GM21528 (cell line): Measurements from ENCODE around the gene BACH2.

ENCODE experiments used
- ATAC-seq: cut with Tn5 transposase; IDR thresholded peaks from one replicate; pipeline ENCODE4 v1.9.1; 2021; ENCODE audit warnings: mild to moderate bottlenecking, moderate library complexity; ENCODE audit not compliant: unreplicated experiment, low FRiP score

Gene BACH2

GRCh38 chr6:90303039-90303438 is 6.4 kb upstream of the BACH2 start:
- no peak for ATAC-seq

DNA sequence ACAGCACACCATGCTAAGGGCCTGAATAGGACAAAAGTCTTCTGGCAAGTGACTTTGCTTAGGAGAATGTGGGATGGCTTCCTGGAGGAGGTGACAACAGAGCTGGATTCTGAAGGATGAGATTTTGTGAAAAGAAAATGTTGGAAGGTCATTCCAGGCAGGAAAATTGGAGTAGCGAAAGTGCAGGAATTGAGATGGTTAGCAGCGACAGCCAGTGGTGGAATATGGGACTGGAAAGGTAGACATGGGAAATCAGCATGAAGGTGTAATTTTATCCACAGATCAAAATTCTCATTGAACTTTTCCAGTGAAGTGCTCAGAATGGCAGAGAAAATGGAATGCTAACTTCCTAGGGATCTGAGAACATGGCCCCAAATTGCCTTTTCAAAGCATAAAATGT is 5.7 kb upstream of the BACH2 start:
- no peak for ATAC-seq

DNA sequence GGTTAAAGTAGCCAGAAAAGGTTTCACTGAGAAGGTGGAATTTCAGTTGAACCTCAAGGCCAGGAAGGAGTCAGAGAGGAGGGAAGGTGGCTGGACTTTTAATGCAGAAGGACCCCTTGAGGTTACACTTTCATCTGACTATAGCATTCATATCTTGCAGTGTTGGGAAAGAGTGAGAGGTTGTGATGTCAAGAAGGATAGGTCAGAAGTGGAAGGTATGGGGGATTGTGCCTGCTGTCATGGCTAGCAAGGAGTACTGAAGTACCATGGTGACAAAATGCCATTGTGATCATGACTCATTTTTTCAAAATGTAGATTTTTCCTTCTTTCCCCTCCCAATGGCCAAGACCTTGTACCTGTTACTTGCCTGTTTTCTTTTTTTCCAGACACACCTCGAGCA is 5.2 kb upstream of the BACH2 start:
- no peak for ATAC-seq

- no peak for ATAC-seq
Measured at GRCh38 chr6:90298459-90299053, 1.9 kb upstream of the BACH2 start.

DNA sequence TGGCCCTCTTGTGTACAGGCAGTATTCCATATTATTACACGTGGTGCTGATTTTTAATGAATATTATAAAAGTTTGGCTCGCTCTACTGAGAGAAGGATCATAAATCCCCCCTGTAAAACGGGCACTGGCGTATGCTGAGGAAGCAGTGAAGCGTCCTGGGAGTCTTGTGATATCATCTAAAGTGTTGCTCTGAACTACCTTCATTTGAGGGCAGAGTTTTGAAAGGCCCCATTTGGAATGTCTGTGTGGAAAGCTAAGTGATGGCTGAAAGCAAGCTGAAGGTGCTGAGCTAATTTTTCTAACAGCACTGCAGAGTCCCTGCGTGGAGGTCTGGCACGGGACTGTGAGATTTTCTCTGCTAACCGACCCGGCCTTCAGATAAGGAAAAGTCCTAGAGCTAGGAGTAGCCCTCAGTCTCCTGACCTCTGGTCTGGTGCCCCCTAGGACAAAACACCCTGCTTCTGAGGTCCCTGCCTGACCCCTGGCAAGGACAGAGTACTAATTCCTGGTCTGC is 1.3 kb upstream of the BACH2 start:
- ATAC-seq, result no peak

DNA sequence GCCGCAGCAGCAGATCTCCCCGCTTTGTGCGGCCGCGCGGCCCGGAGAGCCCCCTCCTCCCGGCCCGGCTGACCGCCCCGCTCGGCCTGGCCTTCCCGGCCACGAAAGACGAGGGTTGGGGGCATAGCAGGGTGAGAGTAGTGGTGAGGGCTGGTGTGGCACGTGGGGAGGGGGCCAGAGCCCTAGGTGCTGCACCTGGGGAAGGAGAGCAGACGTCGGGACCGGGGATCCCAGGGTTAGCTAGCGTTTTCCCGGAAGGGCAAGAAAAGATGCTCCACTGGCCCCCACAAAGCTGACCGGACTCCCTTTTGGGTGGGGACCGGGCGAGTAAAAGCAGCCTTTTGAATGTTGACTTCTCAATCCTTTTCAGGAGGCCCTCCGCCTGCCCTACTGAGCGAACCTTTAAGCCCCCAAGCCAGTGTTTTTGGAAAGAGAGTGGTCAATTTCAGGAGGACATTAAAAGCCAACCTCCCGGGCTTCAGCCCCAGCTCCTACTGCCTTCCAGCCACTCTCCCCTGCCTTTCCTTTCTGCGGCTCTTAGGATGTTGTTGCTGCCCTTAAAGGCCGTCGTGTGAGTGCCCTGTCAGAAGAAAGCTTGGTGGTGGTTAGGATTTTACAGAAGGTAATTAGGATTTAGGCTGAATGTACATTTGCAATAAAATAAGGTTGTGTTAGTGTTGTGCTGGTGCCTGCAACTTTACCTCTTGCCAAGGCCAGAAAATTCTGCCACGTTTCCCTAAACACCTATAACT is 648 bp upstream of the BACH2 start:
- ATAC-seq, result no peak

DNA sequence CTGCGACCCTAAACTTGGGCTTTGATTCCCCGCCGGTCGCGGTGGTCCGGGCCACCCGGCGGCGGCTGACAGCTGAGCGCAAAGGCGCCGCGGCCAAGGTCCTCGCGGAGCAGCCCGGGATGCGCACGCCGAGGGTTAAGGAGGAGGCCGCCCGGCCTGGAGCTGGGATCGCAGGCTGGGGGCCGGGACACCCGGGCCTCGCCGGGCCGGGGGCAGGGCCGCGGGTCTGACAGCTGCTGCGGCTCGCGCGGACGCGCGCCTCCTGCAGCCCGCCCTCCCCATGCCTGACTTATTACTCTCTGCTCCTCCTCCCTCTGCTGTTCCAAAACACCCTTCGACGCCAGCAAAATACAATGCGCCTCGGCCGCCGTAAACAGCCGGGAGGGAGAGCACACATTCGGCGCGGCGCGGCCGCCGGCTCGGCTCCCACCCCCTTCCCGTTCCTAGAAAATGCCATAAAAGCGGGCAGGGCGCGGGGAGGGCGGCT is 746 bp downstream of the BACH2 start:
- peak; percentile 46 for ATAC-seq

- ATAC-seq, result no peak
Measured at GRCh38 chr6:90294989-90295853, 1.4 kb downstream of the BACH2 start.

DNA sequence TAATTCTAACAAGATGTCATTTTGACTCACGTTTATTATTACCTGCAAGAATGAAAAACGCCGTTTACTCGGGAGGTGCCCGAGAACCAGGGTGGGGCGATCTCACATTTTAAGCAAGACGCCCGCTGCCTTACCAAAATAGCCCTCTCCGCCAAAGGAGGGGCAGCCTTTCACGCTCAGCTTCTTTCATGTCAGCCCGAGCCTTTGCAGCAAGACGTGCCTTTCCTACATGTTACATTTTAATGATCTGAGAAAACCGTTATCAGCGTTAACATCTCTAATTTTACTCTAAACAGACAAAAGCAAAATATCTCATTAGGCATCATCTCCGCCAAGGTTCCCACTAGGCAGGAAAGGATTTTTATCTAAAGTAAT is 2.0 kb downstream of the BACH2 start:
- ATAC-seq, result no peak

GRCh38 chr6:90294008-90294511 is 2.6 kb downstream of the BACH2 start:
- no peak for ATAC-seq

- no peak for ATAC-seq
Measured at GRCh38 chr6:90293319-90293953, 3.2 kb downstream of the BACH2 start.

DNA sequence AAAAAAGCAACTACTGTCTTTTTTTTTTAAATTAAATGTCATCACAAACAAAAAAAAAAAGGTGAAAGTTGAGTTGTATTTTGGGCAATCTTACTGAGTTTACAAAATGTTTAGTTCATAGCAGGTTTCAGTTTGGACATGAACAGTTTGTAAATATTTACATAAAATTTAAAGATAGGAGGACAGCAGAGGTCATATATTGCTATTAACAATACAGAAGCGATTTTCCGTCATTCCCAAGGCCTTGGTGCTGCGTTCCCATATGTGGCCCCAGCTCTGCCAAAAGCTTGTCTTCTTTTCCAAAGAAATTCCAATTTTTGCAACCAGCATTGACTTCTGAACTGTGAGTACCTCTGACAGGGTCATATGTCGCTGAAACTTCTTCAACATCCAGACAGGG is 5.1 kb downstream of the BACH2 start:
- ATAC-seq, result no peak

DNA sequence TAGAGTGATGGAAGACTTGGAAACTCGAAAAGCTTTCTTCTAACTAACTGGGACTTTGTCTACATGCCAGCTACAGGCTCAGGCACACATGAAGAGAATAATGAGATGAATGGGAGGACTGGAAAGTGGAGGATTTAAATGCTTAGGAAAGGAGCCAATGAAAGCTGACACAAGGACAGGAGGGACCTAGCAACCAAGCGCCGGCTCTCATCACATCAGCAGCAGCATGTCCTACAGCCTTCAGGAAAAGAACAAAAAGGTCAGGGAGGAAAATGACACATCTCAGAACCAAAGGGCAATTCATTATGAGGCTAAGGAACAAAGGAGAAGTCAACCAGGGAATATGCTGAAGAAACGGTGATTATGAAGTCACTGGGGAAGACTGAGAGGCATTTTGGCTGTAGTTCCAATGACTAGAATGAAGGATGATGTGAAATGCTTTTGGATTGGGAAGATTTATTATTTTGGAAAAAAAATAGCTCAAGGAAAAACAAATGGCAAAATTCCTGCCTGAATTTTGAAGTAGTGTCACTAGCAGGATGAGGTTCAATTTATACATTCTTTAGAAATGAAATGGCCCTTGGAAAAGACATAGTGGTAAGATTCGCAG is 5.7 kb downstream of the BACH2 start:
- no peak for ATAC-seq

DNA sequence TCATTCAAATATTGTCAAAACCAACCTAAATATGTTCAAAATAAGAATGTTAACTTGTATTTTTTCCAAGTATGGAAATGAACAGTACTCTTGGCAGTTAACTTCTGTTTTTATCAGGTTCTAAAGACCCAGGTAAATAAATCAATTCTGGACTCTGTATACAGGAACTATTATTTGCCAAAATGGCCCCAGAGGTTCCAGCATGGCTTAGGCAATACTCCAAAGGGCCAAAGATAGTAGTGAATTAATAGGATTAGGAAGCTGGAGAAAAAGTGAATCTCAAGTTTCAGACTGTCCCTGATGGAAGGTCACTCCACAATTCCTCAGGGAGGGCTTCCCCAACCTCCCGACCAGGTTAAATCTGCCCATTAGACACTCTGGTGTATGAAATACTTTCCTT is 6.7 kb downstream of the BACH2 start:
- no peak for ATAC-seq

DNA sequence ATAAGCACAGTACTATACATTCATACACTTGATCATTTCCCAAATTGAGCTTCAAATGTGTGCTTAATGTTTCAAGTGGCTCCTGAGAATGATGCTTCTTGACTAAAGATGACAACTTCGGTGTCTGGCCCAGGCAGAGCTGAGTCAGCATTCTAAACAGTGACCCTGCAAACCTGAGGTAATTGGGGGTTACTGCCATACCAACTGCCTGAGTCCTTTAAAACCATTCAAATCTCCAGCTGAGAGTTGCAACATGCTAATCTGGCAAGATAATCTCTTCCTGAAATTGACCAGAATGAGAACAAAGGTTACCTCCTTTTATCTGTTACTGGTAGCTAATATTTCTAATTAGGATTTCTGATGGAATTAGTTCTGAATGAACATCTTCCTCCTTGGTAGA is 8.2 kb downstream of the BACH2 start:
- ATAC-seq, result no peak

DNA sequence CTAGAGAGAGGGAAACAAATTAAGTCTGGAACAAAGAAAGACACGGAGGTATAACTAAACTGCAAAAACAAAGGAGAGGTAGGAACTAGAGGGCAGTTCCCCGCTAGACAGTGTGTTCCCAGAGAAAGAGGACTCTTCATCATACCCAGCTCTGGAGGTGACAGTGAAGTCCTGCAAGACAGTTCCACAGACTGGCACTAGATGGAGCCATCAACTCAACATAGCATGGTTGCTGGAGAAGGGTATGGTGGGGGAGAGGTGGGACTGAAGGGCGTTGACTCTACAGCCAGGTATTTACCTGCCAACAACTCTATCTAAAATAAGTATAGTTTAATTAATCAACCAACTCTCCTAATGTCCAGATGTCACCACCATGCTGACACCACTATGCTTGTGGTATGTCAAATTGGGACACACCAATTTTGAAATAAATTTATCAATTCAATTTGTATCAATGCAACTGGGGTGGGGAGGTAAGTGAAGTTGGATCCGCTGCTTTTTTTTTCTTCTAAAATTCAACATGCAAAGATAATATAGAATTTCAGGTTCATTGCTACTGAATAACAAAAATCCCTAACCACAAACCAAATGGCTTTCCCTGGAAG is 9.7 kb downstream of the BACH2 start:
- ATAC-seq, result no peak

DNA sequence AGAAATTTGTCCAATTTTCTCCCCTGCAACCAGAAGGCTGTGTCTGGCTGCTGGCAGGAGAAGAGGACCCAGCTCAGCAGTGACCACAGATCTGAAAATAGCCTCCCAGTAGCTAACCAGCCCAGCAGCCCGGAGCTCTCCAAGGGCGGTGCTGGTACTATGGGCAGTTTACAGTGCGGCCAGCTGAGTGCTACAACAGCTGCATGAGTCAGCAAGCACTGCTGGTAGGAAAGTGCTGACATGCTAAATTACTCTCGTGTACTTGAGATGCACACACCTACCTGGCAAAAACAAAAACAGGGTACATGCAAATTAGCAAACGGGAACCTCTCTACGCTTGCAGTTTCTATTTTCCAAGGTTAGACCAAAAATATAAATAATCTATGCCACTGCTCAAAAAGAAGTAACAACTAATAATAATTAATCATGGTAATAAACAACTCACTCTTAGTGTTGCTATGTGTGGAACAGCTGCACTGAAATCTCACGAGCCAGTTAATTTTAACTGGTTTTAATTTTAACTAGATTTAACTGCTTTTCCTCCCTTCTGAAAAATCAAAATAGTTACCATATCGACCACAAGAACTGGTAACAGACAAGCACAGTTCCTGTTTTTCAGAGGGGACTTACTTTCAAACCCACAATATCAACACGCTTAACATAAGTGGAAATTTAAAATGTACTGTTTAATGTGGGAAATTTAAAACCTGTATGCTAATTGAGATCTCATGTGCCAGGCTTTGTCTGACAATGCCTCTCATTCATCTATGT is 10.8 kb downstream of the BACH2 start:
- peak; percentile 65 for ATAC-seq

GRCh38 chr6:90285042-90285481 is 11.6 kb downstream of the BACH2 start:
- peak; percentile 31 for ATAC-seq
